HG03342 (cell line): ENCODE measurements around the gene ANKRD60.
A peak's percentile ranks its signal among the peaks of the same experiment; 100 is the strongest.

Experiments used
- ATAC-seq: cut with Tn5 transposase; IDR thresholded peaks from one replicate; pipeline ENCODE4 v1.9.1; 2021; ENCODE audit warnings: mild to moderate bottlenecking, moderate library complexity; ENCODE audit not compliant: unreplicated experiment

The ANKRD60 gene

GRCh38 chr20:58245181-58245891 is 16.9 kb upstream of the ANKRD60 start:
- no peak for ATAC-seq

GRCh38 chr20:58244517-58245030 is 16.1 kb upstream of the ANKRD60 start:
- ATAC-seq = no peak

GRCh38 chr20:58243653-58244410 is 15.4 kb upstream of the ANKRD60 start:
- ATAC-seq = no peak

- ATAC-seq = no peak
Observed at GRCh38 chr20:58242824-58243223, 14.4 kb upstream of the ANKRD60 start.

- no peak for ATAC-seq
Observed at GRCh38 chr20:58241766-58242465, 13.5 kb upstream of the ANKRD60 start.

GRCh38 chr20:58240471-58240870 is 12.0 kb upstream of the ANKRD60 start:
- ATAC-seq = no peak

GRCh38 chr20:58239216-58239615 is 10.8 kb upstream of the ANKRD60 start:
- ATAC-seq = no peak

- ATAC-seq = no peak
Observed at GRCh38 chr20:58238490-58238889, 10.0 kb upstream of the ANKRD60 start.

GRCh38 chr20:58237318-58238132 is 9.1 kb upstream of the ANKRD60 start:
- ATAC-seq = no peak

- peak; percentile 83 for ATAC-seq
Observed at GRCh38 chr20:58236612-58237317, 8.3 kb upstream of the ANKRD60 start.

- ATAC-seq = no peak
Observed at GRCh38 chr20:58235010-58235409, 6.6 kb upstream of the ANKRD60 start.

GRCh38 chr20:58233881-58234528 is 5.6 kb upstream of the ANKRD60 start:
- ATAC-seq = no peak

GRCh38 chr20:58233393-58233792 is 4.9 kb upstream of the ANKRD60 start:
- ATAC-seq = no peak

- ATAC-seq = no peak
Observed at GRCh38 chr20:58231683-58232082, 3.2 kb upstream of the ANKRD60 start.

GRCh38 chr20:58229198-58229798 is 845 bp upstream of the ANKRD60 start:
- ATAC-seq = no peak

GRCh38 chr20:58228103-58228483 is 360 bp downstream of the ANKRD60 start:
- ATAC-seq = no peak

- no peak for ATAC-seq
Observed at GRCh38 chr20:58227391-58228102, 906 bp downstream of the ANKRD60 start.

- no peak for ATAC-seq
Observed at GRCh38 chr20:58225452-58226200, 2.8 kb downstream of the ANKRD60 start.
